SU-DHL-6 (cell line): ENCODE data around the gene SVIL.

ENCODE experiments used
- H2AFZ ChIP-seq: fragments of 200-600 bp; sonication (generic); 2 replicates; pipeline ENCODE4 v1.6.1; 2014; ENCODE audit warnings: low read depth, mild to moderate bottlenecking, moderate library complexity, mixed read lengths, antibody characterized with exemption, low read length; ENCODE audit not compliant: severe bottlenecking
- H3F3A ChIP-seq: fragments of 200-600 bp; shearing (Covaris generic); 2 replicates; pipeline ENCODE4 v1.6.0; 2016; ENCODE audit warnings: antibody characterized with exemption, mild to moderate bottlenecking; ENCODE audit not compliant: insufficient read depth
- H3K27ac ChIP-seq: fragments of 200-600 bp; sonication (generic); 2 replicates; pipeline ENCODE4 v1.5.1; 2016; ENCODE audit warnings: low read depth, mild to moderate bottlenecking, low read length, moderate library complexity, mixed read lengths
- H3K27me3 ChIP-seq: fragments of 200-600 bp; sonication (generic), shearing (Covaris generic); 2 replicates; pipeline ENCODE4 v1.6.0; 2014; ENCODE audit warnings: mild to moderate bottlenecking, low read length
- H3K36me3 ChIP-seq: fragments of 200-600 bp; sonication (generic); 2 replicates; pipeline ENCODE4 v1.6.1; 2014; ENCODE audit warnings: mild to moderate bottlenecking, low read length, mixed read lengths
- H3K4me2 ChIP-seq: fragments of 300-600, 200-600 bp; shearing (Covaris generic), sonication (generic); 2 replicates; pipeline ENCODE4 v1.6.0; 2014; ENCODE audit warnings: low read length, low read depth, mild to moderate bottlenecking; ENCODE audit not compliant: poor library complexity, severe bottlenecking
- H3K4me3 ChIP-seq: fragments of 200-600 bp; sonication (generic); 2 replicates; pipeline ENCODE4 v1.5.1; 2014; ENCODE audit warnings: antibody characterized with exemption, low read length, mild to moderate bottlenecking, mixed read lengths; ENCODE audit not compliant: insufficient read depth, poor library complexity, severe bottlenecking
- H3K79me2 ChIP-seq: fragments of 200-600 bp; sonication (generic); 2 replicates; pipeline ENCODE4 v1.6.1; 2014; ENCODE audit warnings: mild to moderate bottlenecking, low read length, moderate library complexity; ENCODE audit not compliant: insufficient read depth
- H3K9ac ChIP-seq: fragments of 200-600 bp; sonication (generic); 2 replicates; pipeline ENCODE4 v1.7.0; 2014; ENCODE audit warnings: mild to moderate bottlenecking, low read length
- H3K9me2 ChIP-seq: fragments of 200-600 bp; sonication (generic); replicated peaks from 2 replicates; pipeline ENCODE4 v1.6.1; 2014; ENCODE audit warnings: low read length; ENCODE audit not compliant: insufficient read depth
- H3K9me3 ChIP-seq: fragments of 200-600 bp; sonication (generic); 2 replicates; pipeline ENCODE4 v1.6.1; 2014; ENCODE audit warnings: low read length, mixed read lengths; ENCODE audit not compliant: insufficient read depth
- H4K20me1 ChIP-seq: fragments of 200-600 bp; sonication (generic); 2 replicates; pipeline ENCODE4 v1.6.1; 2014; ENCODE audit warnings: low read depth, mild to moderate bottlenecking, antibody characterized with exemption, low read length, moderate library complexity, mixed read lengths
- EZH2phosphoT487 ChIP-seq: fragments of 200-600 bp; sonication (generic), shearing (Covaris generic); conservative IDR thresholded peaks from 2 replicates; pipeline ENCODE4 v1.6.1; 2018; ENCODE audit warnings: mild to moderate bottlenecking, antibody characterized with exemption, low read length, moderate library complexity, mixed read lengths
- TF ChIP-seq, protein P1 (sequence below): fragments of 200-600 bp; sonication (generic); IDR thresholded peaks from one replicate; pipeline ENCODE4 v1.5.1; 2017; ENCODE audit warnings: antibody characterized with exemption, mild to moderate bottlenecking, low read length, moderate library complexity; ENCODE audit not compliant: insufficient read depth, poor library complexity, severe bottlenecking

The SVIL gene

DNA sequence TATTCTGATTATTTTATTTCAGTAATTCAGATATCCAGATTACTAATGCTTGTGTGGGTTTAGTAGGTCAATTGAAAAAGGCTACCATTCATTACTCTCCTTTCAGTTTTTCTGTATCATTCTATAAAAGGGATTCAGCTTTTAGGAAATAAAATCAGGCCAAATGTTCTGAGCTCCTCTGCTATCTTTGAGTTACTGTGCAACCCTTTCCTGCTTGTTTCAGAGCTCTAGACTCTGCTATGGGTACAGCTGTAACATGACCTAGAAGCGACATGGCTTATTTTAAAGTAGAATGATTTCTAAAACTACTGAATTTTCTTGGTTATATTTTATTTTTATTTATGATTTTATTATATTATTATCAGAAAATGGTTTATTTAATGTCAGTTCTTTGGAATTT is 203.1 kb downstream of the SVIL start:
- no peaks in the 10 kb centered on the region for H3K9me3 ChIP-seq
- no peaks in the 10 kb centered on the region for H4K20me1 ChIP-seq
- H3F3A ChIP-seq = no peaks in the 10 kb centered on the region
- no peak for TF ChIP-seq EZH2phosphoT487
- TF ChIP-seq, protein P1, sequence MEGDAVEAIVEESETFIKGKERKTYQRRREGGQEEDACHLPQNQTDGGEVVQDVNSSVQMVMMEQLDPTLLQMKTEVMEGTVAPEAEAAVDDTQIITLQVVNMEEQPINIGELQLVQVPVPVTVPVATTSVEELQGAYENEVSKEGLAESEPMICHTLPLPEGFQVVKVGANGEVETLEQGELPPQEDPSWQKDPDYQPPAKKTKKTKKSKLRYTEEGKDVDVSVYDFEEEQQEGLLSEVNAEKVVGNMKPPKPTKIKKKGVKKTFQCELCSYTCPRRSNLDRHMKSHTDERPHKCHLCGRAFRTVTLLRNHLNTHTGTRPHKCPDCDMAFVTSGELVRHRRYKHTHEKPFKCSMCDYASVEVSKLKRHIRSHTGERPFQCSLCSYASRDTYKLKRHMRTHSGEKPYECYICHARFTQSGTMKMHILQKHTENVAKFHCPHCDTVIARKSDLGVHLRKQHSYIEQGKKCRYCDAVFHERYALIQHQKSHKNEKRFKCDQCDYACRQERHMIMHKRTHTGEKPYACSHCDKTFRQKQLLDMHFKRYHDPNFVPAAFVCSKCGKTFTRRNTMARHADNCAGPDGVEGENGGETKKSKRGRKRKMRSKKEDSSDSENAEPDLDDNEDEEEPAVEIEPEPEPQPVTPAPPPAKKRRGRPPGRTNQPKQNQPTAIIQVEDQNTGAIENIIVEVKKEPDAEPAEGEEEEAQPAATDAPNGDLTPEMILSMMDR = no peak
- H3K27ac ChIP-seq = no peak overlapping the region
- H3K9me2 ChIP-seq = no peaks in the 10 kb centered on the region
- no peaks in the 10 kb centered on the region for H3K36me3 ChIP-seq
- no peaks in the 10 kb centered on the region for H3K27me3 ChIP-seq
- no peak overlapping the region for H3K4me3 ChIP-seq
- no peak overlapping the region for H3K4me2 ChIP-seq
- H2AFZ ChIP-seq = no peak overlapping the region
- no peak overlapping the region for H3K9ac ChIP-seq
- H3K79me2 ChIP-seq = no peaks in the 10 kb centered on the region

DNA sequence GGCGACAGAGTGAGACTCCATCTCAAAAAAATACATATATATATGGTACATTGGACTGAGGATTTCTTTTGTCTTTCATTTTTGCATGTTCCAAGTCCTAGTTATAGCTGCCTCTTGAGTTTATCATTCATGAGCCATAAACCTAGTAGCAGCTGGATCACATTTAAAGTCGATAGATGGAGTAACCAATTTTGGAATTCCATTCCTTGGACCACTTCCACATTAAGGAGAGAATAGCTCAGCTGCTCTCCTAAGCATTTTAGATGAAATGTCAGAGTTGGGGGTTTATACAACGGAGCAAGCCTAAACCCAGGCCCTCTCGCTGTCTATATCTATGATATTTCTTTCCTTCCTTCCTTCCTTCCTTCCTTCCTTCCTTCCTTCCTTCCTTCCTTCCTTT is 204.7 kb downstream of the SVIL start:
- H2AFZ ChIP-seq = no peak overlapping the region
- no peaks in the 10 kb centered on the region; the same call in 1 of the 2 replicates for H3K9me2 ChIP-seq
- no peaks in the 10 kb centered on the region for H3K36me3 ChIP-seq
- H3K27ac ChIP-seq = no peak overlapping the region
- no peaks in the 10 kb centered on the region for H3K79me2 ChIP-seq
- no peaks in the 10 kb centered on the region for H3K27me3 ChIP-seq
- H3K4me3 ChIP-seq = no peak overlapping the region
- H3K9me3 ChIP-seq = no peaks in the 10 kb centered on the region
- no peak overlapping the region for H3K4me2 ChIP-seq
- H4K20me1 ChIP-seq = no peaks in the 10 kb centered on the region
- TF ChIP-seq, protein P1 = no peak
- TF ChIP-seq EZH2phosphoT487 = no peak
- no peak overlapping the region for H3K9ac ChIP-seq
- no peaks in the 10 kb centered on the region for H3F3A ChIP-seq

DNA sequence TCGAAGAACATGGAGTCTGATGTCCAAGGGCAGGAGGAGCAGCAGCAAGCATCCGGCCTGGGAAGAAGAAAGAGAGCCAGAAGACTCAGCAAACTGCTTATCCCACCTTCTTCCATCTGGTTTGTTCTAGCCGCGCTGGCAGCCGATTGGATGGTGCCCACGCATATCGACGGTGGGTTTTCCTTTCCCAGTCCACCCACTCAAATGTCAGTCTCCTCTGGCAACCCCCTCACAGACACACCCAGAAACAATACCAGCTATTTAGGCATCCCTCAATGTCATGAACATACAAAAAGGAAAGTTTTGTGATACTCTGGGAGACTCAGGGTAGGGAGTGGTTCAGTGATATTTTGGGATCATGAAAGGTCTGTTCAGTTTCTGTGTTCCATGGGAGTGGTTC is 206.3 kb downstream of the SVIL start:
- Histone ChIP-seq H2AFZ (no peak overlapping the region), H3K27me3 (no peaks in the 10 kb centered on the region), H3K36me3 (no peaks in the 10 kb centered on the region), H3K9me2 (no peaks in the 10 kb centered on the region; the same call in 1 of the 2 replicates), H3K4me3 (no peak overlapping the region), H3K4me2 (no peak overlapping the region), H3K79me2 (no peaks in the 10 kb centered on the region), H3K9ac (no peak overlapping the region), H4K20me1 (no peaks in the 10 kb centered on the region), H3K9me3 (no peaks in the 10 kb centered on the region), H3K27ac (no peak overlapping the region), H3F3A (no peaks in the 10 kb centered on the region)
- TF ChIP-seq, protein P1 = no peak
- TF ChIP-seq EZH2phosphoT487 = no peak

DNA sequence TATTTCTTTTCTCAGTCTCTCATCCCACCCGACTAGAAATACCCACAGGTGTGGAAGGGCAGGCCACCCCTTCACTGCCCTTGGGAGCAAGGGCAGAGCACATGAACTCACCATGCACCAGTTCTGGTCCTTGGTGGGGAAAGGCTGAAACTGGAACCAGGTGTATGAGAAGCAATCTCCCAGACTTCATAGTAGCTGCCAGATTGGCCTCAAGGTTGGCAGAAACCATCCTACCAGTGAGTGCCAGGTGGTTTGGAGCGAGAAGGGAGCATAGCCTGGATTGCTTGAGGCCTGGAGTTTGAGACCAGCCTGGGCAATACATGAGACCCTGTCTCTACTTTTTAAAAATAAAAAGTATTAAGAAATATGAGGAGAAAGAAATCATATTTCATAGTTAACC is 207.1 kb downstream of the SVIL start:
- Histone ChIP-seq H2AFZ (no peak overlapping the region), H3K4me3 (no peak overlapping the region), H3K27me3 (no peaks in the 10 kb centered on the region), H3F3A (no peaks in the 10 kb centered on the region), H3K9me3 (no peaks in the 10 kb centered on the region), H3K4me2 (no peak overlapping the region), H3K9ac (no peak overlapping the region), H3K9me2 (no peaks in the 10 kb centered on the region; the same call in 1 of the 2 replicates), H3K27ac (no peak overlapping the region), H4K20me1 (no peaks in the 10 kb centered on the region), H3K36me3 (no peaks in the 10 kb centered on the region), H3K79me2 (no peaks in the 10 kb centered on the region)
- TF ChIP-seq, protein P1 = no peak
- TF ChIP-seq EZH2phosphoT487 = no peak
